H9 (cell line): ENCODE data around the gene METTL4. TPM values are rescaled to one million over a fixed set of nuclear protein-coding genes. Genes with fewer than 3 reads are reported as not detected.

Experiments used
- DNase-seq: peaks from one replicate; pipeline ENCODE4 v3.0.0-alpha.2; 2017
- H2AFZ ChIP-seq: one replicate; pipeline ENCODE4 v1.6.1; 2013; ENCODE audit warnings: mild to moderate bottlenecking, low read length, control low read depth, moderate library complexity
- H2AK5ac ChIP-seq: 2 replicates; pipeline ENCODE4 v1.6.1; 2013; ENCODE audit warnings: low read length, control low read depth, mixed read lengths; ENCODE audit not compliant: insufficient read length
- H2BK120ac ChIP-seq: one replicate; pipeline ENCODE4 v1.6.1; 2013; ENCODE audit warnings: low read depth, mild to moderate bottlenecking, low read length, control low read depth, inconsistent platforms; ENCODE audit not compliant: poor library complexity, severe bottlenecking
- H2BK12ac ChIP-seq: 2 replicates; pipeline ENCODE4 v1.6.1; 2013; ENCODE audit warnings: low read length, control low read depth, mixed read lengths, low read depth; ENCODE audit not compliant: insufficient read length
- H2BK15ac ChIP-seq: 2 replicates; pipeline ENCODE4 v1.6.1; 2013; ENCODE audit warnings: low read depth, low read length, control low read depth
- H2BK20ac ChIP-seq: one replicate; pipeline ENCODE4 v1.6.1; 2013; ENCODE audit warnings: low read depth, mild to moderate bottlenecking, low read length, control low read depth, inconsistent platforms; ENCODE audit not compliant: poor library complexity, severe bottlenecking
- H2BK5ac ChIP-seq: 2 replicates; pipeline ENCODE4 v1.6.1; 2013; ENCODE audit warnings: low read length, control low read depth, mixed read lengths; ENCODE audit not compliant: insufficient read length
- H3K14ac ChIP-seq: 2 replicates; pipeline ENCODE4 v1.6.1; 2013; ENCODE audit warnings: low read length, control low read depth; ENCODE audit not compliant: insufficient read depth
- H3K18ac ChIP-seq: 2 replicates; pipeline ENCODE4 v1.6.1; 2013; ENCODE audit warnings: low read depth, mild to moderate bottlenecking, mixed read lengths, low read length, control low read depth; ENCODE audit not compliant: insufficient read length
- H3K23ac ChIP-seq: 2 replicates; pipeline ENCODE4 v1.6.1; 2013; ENCODE audit warnings: low read length, control low read depth, mixed read lengths, low read depth; ENCODE audit not compliant: insufficient read length
- H3K23me2 ChIP-seq: 2 replicates; pipeline ENCODE4 v1.6.1; 2013; ENCODE audit warnings: low read depth, mild to moderate bottlenecking, mixed read lengths, low read length, control low read depth; ENCODE audit not compliant: insufficient read length, poor library complexity, severe bottlenecking
- H3K27ac ChIP-seq: 2 replicates; pipeline ENCODE4 v1.5.1; 2013; ENCODE audit warnings: low read length, control low read depth, mixed read lengths, low read depth; ENCODE audit not compliant: insufficient read length
- H3K27me3 ChIP-seq: 2 replicates; pipeline ENCODE4 v1.6.1; 2013; ENCODE audit warnings: low read length, control low read depth, inconsistent platforms; ENCODE audit not compliant: insufficient read depth
- H3K4ac ChIP-seq: 2 replicates; pipeline ENCODE4 v1.6.1; 2013; ENCODE audit warnings: low read depth, mild to moderate bottlenecking, control low read depth, inconsistent platforms, low read length, moderate library complexity
- H3K4me1 ChIP-seq: 2 replicates; pipeline ENCODE4 v1.6.1; 2013; ENCODE audit warnings: low read length, control low read depth, inconsistent platforms; ENCODE audit not compliant: insufficient read depth
- H3K4me2 ChIP-seq: 2 replicates; pipeline ENCODE4 v1.6.1; 2013; ENCODE audit warnings: low read length, control low read depth, mixed read lengths; ENCODE audit not compliant: insufficient read length, insufficient read depth
- H3K56ac ChIP-seq: 2 replicates; pipeline ENCODE4 v1.6.1; 2013; ENCODE audit warnings: low read depth, mild to moderate bottlenecking, mixed read lengths, low read length, control low read depth; ENCODE audit not compliant: insufficient read length
- H3K79me1 ChIP-seq: 2 replicates; pipeline ENCODE4 v1.6.1; 2013; ENCODE audit warnings: low read depth, mild to moderate bottlenecking, moderate library complexity, low read length, control low read depth, inconsistent platforms; ENCODE audit not compliant: insufficient read depth, poor library complexity, severe bottlenecking
- H3K79me2 ChIP-seq: 2 replicates; pipeline ENCODE4 v1.6.1; 2013; ENCODE audit warnings: low read length, control low read depth, inconsistent platforms; ENCODE audit not compliant: insufficient read depth
- H3K9ac ChIP-seq: 2 replicates; pipeline ENCODE4 v1.6.1; 2013; ENCODE audit warnings: low read length, control low read depth, mixed read lengths; ENCODE audit not compliant: insufficient read length; ENCODE audit errors: extremely low read depth
- H3K9me3 ChIP-seq: one replicate; pipeline ENCODE4 v1.6.1; 2013; ENCODE audit warnings: low read depth, low read length, inconsistent platforms; ENCODE audit not compliant: control insufficient read depth
- H3T11ph ChIP-seq: one replicate; pipeline ENCODE4 v1.6.1; 2013; ENCODE audit warnings: mild to moderate bottlenecking, low read length, control low read depth, inconsistent platforms
- H4K20me1 ChIP-seq: one replicate; pipeline ENCODE4 v1.6.1; 2013; ENCODE audit not compliant: control insufficient read depth, insufficient read length, insufficient read depth
- H4K5ac ChIP-seq: 2 replicates; pipeline ENCODE4 v1.6.1; 2013; ENCODE audit warnings: low read depth, mild to moderate bottlenecking, mixed read lengths, low read length, control low read depth; ENCODE audit not compliant: insufficient read length
- H4K8ac ChIP-seq: replicated peaks from 2 replicates; pipeline ENCODE4 v1.6.1; 2013; ENCODE audit warnings: low read length, control low read depth, mixed read lengths, low read depth; ENCODE audit not compliant: insufficient read length
- H4K91ac ChIP-seq: 2 replicates; pipeline ENCODE4 v1.6.1; 2013; ENCODE audit warnings: low read depth, mild to moderate bottlenecking, moderate library complexity, mixed read lengths, low read length, control low read depth; ENCODE audit not compliant: insufficient read length
- H3K27ac Mint-ChIP-seq, 3 experiments: 2 replicates in 2 of 3; 3 replicates in 1 of 3; pipeline ENCODE4 v1.8.0; 2020 to 2021; ENCODE audit warnings: mixed read lengths in 3 of 3, mild to moderate bottlenecking in 1 of 3, moderate library complexity in 1 of 3
- H3K27me3 Mint-ChIP-seq: 2 replicates; pipeline ENCODE4 v1.8.0; 2021; ENCODE audit warnings: low read depth, mild to moderate bottlenecking, moderate library complexity, mixed read lengths
- H3K36me3 Mint-ChIP-seq, 3 experiments: 2 replicates in 2 of 3; 3 replicates in 1 of 3; pipeline ENCODE4 v1.8.0; 2020 to 2021; ENCODE audit warnings: low read depth in 3 of 3, mixed read lengths in 3 of 3; ENCODE audit not compliant: insufficient read depth in 1 of 3
- H3K4me1 Mint-ChIP-seq, 2 experiments: 2 replicates each; pipeline ENCODE4 v1.8.0; 2020; ENCODE audit warnings: mixed read lengths in 2 of 2
- H3K4me3 Mint-ChIP-seq, 2 experiments: 2 replicates in 1 of 2; 3 replicates in 1 of 2; pipeline ENCODE4 v1.8.0; 2020 to 2021; ENCODE audit warnings: mild to moderate bottlenecking in 2 of 2, mixed read lengths in 2 of 2, moderate library complexity in 1 of 2
- H3K9me3 Mint-ChIP-seq, 2 experiments: 2 replicates in 1 of 2; 3 replicates in 1 of 2; pipeline ENCODE4 v1.8.0; 2020; ENCODE audit warnings: mild to moderate bottlenecking in 2 of 2, mixed read lengths in 2 of 2, moderate library complexity in 1 of 2
- WGBS: extraction: QIAGEN DNeasy Blood & Tissue Kit; methylation state at CpG from one replicate; pipeline ENCODE4 v1.1.7; 2013; ENCODE audit warnings: missing lambda C conversion rate, low lambda C conversion rate, mixed read lengths; ENCODE audit not compliant: insufficient read length; ENCODE audit errors: extremely low coverage; 5-methylcytosine and 5-hydroxymethylcytosine counted together
- total RNA-seq: library from RNA; stranded (reverse); gene quantifications from 2 replicates; pipeline ENCODE4 v1.2.1, GENCODE V29; 2021
- TF ChIP-seq, protein P1 (sequence below): fragments of 200-600 bp; sonication (generic); conservative IDR thresholded peaks from 3 replicates; pipeline ENCODE4 v1.8.0; 2021; ENCODE audit warnings: antibody characterized with exemption, mild to moderate bottlenecking

Gene METTL4
- total RNA-seq, 1 experiment from 2014 or later = 14.2 TPM

- H2AK5ac ChIP-seq = no peak overlapping the region
- H2BK20ac ChIP-seq = no peak overlapping the region
- H3K79me2 ChIP-seq = no peaks in the 10 kb centered on the region
- no peaks in the 10 kb centered on the region for H3K27me3 ChIP-seq
- H3K23me2 ChIP-seq = no peaks in the 10 kb centered on the region
- no peak overlapping the region for H2BK12ac ChIP-seq
- H3K4me1 Mint-ChIP-seq = no peaks in the 10 kb centered on the region
- H3K27me3 Mint-ChIP-seq = no peaks in the 10 kb centered on the region
- H4K8ac ChIP-seq = no peak overlapping the region
- H3K36me3 Mint-ChIP-seq = peaks cover 6 to 24% (median 23%) of the 10 kb centered on the region in 3 experiments; a peak in 6 of 7 replicates
- H4K5ac ChIP-seq = no peak overlapping the region
- no peak overlapping the region for H3K56ac ChIP-seq
- no peak overlapping the region for H3K9ac ChIP-seq
- no peaks in the 10 kb centered on the region for H3K4me1 ChIP-seq
- no peaks in the 10 kb centered on the region for H3K9me3 ChIP-seq
- H4K20me1 ChIP-seq = no peaks in the 10 kb centered on the region
- H4K91ac ChIP-seq = no peak overlapping the region
- H3K27ac Mint-ChIP-seq = no peak overlapping the region
- no CpG with 5 or more reads among the region's 4 CpGs for WGBS
- no peak overlapping the region for H2BK120ac ChIP-seq
- H2BK5ac ChIP-seq = no peak overlapping the region
- no peak overlapping the region for H3K4me3 Mint-ChIP-seq
- TF ChIP-seq, protein P1, sequence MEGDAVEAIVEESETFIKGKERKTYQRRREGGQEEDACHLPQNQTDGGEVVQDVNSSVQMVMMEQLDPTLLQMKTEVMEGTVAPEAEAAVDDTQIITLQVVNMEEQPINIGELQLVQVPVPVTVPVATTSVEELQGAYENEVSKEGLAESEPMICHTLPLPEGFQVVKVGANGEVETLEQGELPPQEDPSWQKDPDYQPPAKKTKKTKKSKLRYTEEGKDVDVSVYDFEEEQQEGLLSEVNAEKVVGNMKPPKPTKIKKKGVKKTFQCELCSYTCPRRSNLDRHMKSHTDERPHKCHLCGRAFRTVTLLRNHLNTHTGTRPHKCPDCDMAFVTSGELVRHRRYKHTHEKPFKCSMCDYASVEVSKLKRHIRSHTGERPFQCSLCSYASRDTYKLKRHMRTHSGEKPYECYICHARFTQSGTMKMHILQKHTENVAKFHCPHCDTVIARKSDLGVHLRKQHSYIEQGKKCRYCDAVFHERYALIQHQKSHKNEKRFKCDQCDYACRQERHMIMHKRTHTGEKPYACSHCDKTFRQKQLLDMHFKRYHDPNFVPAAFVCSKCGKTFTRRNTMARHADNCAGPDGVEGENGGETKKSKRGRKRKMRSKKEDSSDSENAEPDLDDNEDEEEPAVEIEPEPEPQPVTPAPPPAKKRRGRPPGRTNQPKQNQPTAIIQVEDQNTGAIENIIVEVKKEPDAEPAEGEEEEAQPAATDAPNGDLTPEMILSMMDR = no peak
- no peaks in the 10 kb centered on the region for H3K79me1 ChIP-seq
- H3T11ph ChIP-seq = no peak overlapping the region
- H3K14ac ChIP-seq = no peak overlapping the region
- no peak for DNase-seq
- H3K18ac ChIP-seq = no peak overlapping the region
- H2AFZ ChIP-seq = no peak overlapping the region
- H3K27ac ChIP-seq = no peak overlapping the region
- H3K23ac ChIP-seq = no peak overlapping the region
- H3K9me3 Mint-ChIP-seq = no peaks in the 10 kb centered on the region
- H2BK15ac ChIP-seq = no peak overlapping the region
- H3K4me2 ChIP-seq = no peak overlapping the region
- H3K4ac ChIP-seq = no peak overlapping the region
Observed at GRCh38 chr18:2618009-2618408, 46.7 kb upstream of the METTL4 start.
